WI38 (cell line): ENCODE results near the gene COL16A1.

ENCODE experiments used
- H3K4me3 ChIP-seq: 2 replicates; pipeline ENCODE4 v1.5.1; 2011; ENCODE audit warnings: low read depth, mild to moderate bottlenecking, control low read depth, low read length
- TF ChIP-seq, protein P1 (sequence below): IDR thresholded peaks from 2 replicates; pipeline ENCODE4 v1.5.1; 2012; ENCODE audit warnings: low read depth, mild to moderate bottlenecking, control low read depth, low read length

COL16A1 gene

DNA sequence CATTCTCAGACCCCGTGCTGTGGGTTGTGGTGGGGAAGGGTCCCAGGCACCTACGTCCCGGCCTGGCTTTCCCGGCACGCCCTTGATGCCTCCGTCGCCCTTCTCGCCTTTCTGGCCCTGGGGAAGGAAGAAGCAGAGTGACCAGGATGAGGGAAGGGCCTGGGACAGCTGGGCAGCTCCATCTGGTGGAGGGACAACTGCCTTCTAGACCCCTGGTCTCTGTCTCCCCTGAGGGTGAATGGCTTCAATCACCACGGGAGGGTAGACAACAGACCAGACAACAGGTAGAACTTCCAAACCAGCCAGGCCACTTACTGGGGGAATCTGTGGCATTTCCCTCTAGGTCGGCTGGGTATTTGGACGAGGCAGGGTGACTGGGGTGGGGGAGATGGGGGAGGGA, 11.9 kb downstream of the COL16A1 start:
- TF ChIP-seq, protein P1, sequence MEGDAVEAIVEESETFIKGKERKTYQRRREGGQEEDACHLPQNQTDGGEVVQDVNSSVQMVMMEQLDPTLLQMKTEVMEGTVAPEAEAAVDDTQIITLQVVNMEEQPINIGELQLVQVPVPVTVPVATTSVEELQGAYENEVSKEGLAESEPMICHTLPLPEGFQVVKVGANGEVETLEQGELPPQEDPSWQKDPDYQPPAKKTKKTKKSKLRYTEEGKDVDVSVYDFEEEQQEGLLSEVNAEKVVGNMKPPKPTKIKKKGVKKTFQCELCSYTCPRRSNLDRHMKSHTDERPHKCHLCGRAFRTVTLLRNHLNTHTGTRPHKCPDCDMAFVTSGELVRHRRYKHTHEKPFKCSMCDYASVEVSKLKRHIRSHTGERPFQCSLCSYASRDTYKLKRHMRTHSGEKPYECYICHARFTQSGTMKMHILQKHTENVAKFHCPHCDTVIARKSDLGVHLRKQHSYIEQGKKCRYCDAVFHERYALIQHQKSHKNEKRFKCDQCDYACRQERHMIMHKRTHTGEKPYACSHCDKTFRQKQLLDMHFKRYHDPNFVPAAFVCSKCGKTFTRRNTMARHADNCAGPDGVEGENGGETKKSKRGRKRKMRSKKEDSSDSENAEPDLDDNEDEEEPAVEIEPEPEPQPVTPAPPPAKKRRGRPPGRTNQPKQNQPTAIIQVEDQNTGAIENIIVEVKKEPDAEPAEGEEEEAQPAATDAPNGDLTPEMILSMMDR = no peak

DNA sequence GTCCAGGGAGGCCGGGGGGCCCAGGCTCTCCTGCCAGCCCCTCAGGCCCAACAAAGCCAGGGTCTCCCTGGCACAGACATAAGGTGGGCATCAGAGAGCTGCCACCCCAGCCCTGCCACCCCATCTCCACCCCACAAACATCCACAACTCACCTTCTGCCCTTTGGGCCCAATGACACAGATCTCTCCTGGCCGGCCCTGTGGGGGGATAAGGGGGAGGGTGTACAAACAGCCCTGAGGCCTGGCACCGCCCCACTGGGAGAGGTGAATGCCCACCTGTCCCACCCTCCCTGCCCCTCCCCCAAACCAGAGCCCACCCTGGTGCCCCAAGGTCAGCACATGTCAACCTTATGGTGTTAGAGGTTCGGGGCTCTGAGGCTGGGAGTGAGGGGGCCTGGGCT, 12.4 kb downstream of the COL16A1 start:
- TF ChIP-seq, protein P1 = no peak
- no peak overlapping the region for H3K4me3 ChIP-seq

More for the DNA sequence above, 11.9 kb downstream of the COL16A1 start:
- no peak overlapping the region for H3K4me3 ChIP-seq

DNA sequence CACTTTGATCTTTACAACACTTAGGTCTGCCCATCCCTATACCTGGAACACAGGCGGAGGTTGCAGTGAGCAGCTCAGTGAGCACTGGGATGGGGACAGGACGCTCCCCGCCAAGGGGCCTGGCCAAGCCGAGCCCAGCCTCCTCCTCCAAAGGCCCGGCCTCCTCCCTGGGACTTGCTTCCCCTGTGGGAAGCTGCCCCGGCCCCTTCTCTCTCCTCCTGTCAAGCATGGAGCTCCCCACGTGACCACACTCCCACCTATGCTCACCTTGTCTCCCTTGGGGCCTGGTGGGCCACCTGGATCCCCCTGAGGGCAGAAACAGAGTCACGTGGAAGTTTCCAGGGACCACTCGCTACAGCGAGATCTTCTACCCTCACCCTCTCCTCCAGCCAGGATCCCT, 12.9 kb downstream of the COL16A1 start:
- TF ChIP-seq, protein P1 = no peak
- H3K4me3 ChIP-seq = no peak overlapping the region

DNA sequence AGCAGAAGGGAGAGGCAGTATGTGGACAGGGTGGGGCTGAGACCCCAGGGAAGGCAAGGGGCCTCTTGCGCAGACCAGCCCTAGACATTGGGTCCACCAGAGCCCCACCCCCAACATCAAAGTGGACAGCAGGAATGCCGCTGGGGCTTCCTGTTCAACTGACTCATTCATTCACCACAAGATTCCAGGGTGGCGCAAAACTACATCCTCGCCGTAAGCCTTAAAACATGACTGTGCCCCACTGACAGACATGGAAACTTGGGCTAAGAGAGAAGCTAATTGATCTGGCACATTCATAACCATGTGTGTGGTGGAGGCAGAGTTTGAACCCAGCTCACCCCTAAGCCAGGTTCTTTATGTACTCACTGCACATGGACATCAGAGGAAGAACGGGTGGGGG, 14.0 kb downstream of the COL16A1 start:
- TF ChIP-seq, protein P1 = no peak
- no peak overlapping the region for H3K4me3 ChIP-seq

DNA sequence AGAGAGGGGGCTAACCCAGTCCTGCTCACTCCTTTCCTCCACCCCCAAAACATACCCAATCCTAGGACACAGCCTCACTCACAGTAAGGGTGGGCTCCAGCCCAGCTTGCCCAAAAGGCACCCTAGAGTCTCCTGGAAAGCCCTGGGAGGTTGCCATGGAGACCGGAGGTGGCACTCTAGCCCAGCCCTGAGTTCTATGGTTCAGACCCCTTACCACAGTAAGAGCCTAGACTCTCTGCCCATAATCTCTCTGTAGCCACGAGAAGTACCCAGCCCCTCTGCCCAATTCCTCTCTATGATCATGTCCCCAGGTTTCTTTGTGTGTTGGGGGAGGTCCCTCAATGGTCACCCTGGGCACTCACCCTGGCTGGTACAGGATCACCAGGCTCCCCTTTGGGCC, 14.4 kb downstream of the COL16A1 start:
- TF ChIP-seq, protein P1 = no peak
- H3K4me3 ChIP-seq = no peak overlapping the region

DNA sequence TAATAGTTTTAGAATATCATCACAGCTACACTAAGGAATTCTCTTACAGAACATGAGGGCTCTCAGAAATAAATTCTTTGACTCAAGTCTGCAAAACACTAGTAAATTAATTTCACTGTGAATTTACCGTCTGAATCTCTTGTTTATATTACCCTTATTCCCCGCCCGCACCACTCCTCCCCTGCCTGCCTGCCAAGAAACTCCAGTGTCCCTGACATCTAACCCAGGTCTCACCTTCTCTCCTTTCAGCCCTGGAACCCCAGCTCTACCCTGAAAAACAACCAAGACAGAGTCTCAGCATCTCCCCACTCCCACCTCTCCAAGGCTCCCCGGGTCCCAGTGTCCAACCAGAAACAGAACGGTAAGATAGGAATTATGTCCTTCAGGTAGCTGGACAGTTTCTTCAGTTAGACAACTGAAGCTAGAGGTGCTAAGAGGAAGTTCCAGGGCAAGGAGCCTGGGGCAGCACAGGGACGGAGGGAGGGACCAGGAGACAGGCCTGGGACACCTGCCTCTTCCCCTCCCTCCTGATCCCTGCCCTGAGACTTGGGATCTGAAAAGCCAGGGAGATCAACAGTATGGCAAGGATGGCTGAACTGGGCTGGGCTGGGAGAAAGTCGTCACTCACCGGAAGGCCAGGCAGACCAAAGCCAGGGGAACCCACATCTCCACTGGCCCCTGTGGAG, 15.4 kb downstream of the COL16A1 start:
- TF ChIP-seq, protein P1 = no peak
- H3K4me3 ChIP-seq = no peak overlapping the region

DNA sequence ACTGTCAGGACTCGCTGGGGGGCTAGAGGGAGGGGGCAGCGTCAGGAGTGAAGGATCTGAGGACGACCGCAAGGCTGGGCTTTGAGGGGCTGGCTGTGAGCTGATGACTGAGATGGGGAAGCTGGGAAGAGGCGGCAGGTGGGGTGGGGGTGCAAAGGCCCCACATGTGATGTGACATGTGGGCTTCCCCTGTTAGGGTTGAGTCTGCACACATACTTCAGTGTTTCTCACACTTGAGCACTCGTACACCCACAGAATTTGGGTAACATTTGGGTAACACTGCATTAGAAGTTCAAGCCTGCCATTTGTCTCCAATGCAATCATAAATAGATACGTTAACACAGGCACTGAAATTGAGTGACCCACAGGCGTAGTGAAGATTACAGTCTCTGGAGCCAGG, 16.2 kb downstream of the COL16A1 start:
- H3K4me3 ChIP-seq = no peak overlapping the region
- TF ChIP-seq, protein P1 = no peak
